WI38 (cell line): ENCODE data around the gene CCL27.

Experiments used
- H3K4me3 ChIP-seq: 2 replicates; pipeline ENCODE4 v1.5.1; 2011; ENCODE audit warnings: low read depth, mild to moderate bottlenecking, control low read depth, low read length
- CTCF ChIP-seq: IDR thresholded peaks from 2 replicates; pipeline ENCODE4 v1.5.1; 2012; ENCODE audit warnings: low read depth, mild to moderate bottlenecking, control low read depth, low read length

The CCL27 gene

GRCh38 chr9:34638138-34638445 lies 24.4 kb downstream of the CCL27 start:
- no peak for TF ChIP-seq CTCF
- peak overlapping the region; percentile 65 for H3K4me3 ChIP-seq

GRCh38 chr9:34637356-34638137 lies 24.9 kb downstream of the CCL27 start, which contains the start of gene SIGMAR1:
SIGMAR1 (minus strand) TSS chr9:34637787; CDS start chr9:34637697, 90 bp downstream.
- TF ChIP-seq CTCF: no peak
- peak within 1 kb of the TSS; percentile 65 for H3K4me3 ChIP-seq

- TF ChIP-seq CTCF: no peak
- peak overlapping the region; percentile 65 for H3K4me3 ChIP-seq
Observed at GRCh38 chr9:34636791-34637355, 25.6 kb downstream of the CCL27 start.

- no peak overlapping the region for H3K4me3 ChIP-seq
- no peak for TF ChIP-seq CTCF
Observed at GRCh38 chr9:34635556-34635955, 26.9 kb downstream of the CCL27 start.

GRCh38 chr9:34634551-34635248 lies 27.8 kb downstream of the CCL27 start:
- H3K4me3 ChIP-seq: no peak overlapping the region

GRCh38 chr9:34633851-34634550 lies 28.5 kb downstream of the CCL27 start:
- TF ChIP-seq CTCF: peak; percentile 83

More at GRCh38 chr9:34634551-34635248, 27.8 kb downstream of the CCL27 start:
- TF ChIP-seq CTCF: no peak

More at GRCh38 chr9:34633851-34634550, 28.5 kb downstream of the CCL27 start:
- no peak overlapping the region for H3K4me3 ChIP-seq
